H1 (cell line): ENCODE measurements around the gene CWH43. TPM values are rescaled to one million over a fixed set of nuclear protein-coding genes. Genes with fewer than 3 reads are reported as not detected.

Experiments
- BRCA1 ChIP-seq: IDR thresholded peaks from 2 replicates; pipeline ENCODE4 v1.6.1; 2012; ENCODE audit warnings: low read depth, low read length, improper control_type of control experiment
- CHD7 ChIP-seq: fragments of 300-600 bp; sonication (generic); IDR thresholded peaks from 2 replicates; pipeline ENCODE4 v1.7.1; 2012; ENCODE audit warnings: low read length, moderate library complexity, mild to moderate bottlenecking, inconsistent platforms; ENCODE audit not compliant: insufficient replicate concordance
- CREB1 ChIP-seq: IDR thresholded peaks from 2 replicates; pipeline ENCODE4 v1.6.1; 2012; ENCODE audit warnings: inconsistent platforms
- JUN ChIP-seq: IDR thresholded peaks from 2 replicates; pipeline ENCODE4 v1.6.1; 2011; ENCODE audit warnings: low read depth, mild to moderate bottlenecking, improper control_type of control experiment, low read length
- POLR2AphosphoS5 ChIP-seq: IDR thresholded peaks from 2 replicates; pipeline ENCODE4 v1.6.1; 2011; ENCODE audit warnings: low read depth, low read length
- RAD21 ChIP-seq, 2 experiments: IDR thresholded peaks in 1 of 2; conservative IDR thresholded peaks in 1 of 2; 2 replicates each; pipeline ENCODE4 v1.6.1; 2011; ENCODE audit warnings: low read depth in 2 of 2, low read length in 2 of 2, improper control_type of control experiment in 1 of 2, inconsistent platforms in 1 of 2, mild to moderate bottlenecking in 1 of 2, moderate library complexity in 1 of 2
- SIN3A ChIP-seq, 2 experiments: IDR thresholded peaks in 1 of 2; conservative IDR thresholded peaks in 1 of 2; 2 replicates each; pipeline ENCODE4 v1.6.1; 2011 to 2012; ENCODE audit warnings: low read length in 2 of 2, improper control_type of control experiment in 1 of 2, low read depth in 1 of 2, mild to moderate bottlenecking in 1 of 2
- SIRT6 ChIP-seq: IDR thresholded peaks from one replicate; pipeline ENCODE4 v1.7.1; 2012; ENCODE audit warnings: low read length, inconsistent platforms
- TEAD4 ChIP-seq: IDR thresholded peaks from 2 replicates; pipeline ENCODE4 v1.6.1; 2012; ENCODE audit warnings: low read depth, low read length, inconsistent platforms, mixed read lengths
- polyA plus RNA-seq, 7 experiments: library from polyadenylated mRNA; depleted of rRNA in 3 of 7; stranded (reverse) in 5 of 7; unstranded in 2 of 7; fragments of >200 nt in 5 of 7; fragments of 200-250 nt in 2 of 7; gene quantifications; 1 replicate in 5 of 7; 2 replicates in 1 of 7; 4 replicates in 1 of 7; pipeline versions ENCODE4 v1.2.1 to v1.2.3, GENCODE V29; 2011 to 2013; ENCODE audit warnings: missing spikeins in 2 of 7, mixed read lengths in 2 of 7
- total RNA-seq: library from RNA; stranded (reverse); fragmentation: NEBNext Ultra II Directional; extraction: Animal tissue kit (Norgen Biotek cat#: 25700); gene quantifications from 2 replicates; pipeline ENCODE4 v1.2.1, GENCODE V29; 2021

CWH43 gene
- total and polyA plus RNA-seq, 2 of the 8 experiments (the other 6 are each of a cell fraction or from before 2014, with no cell fraction given), result not detected

GRCh38 chr4:48991357-48991756 is 5.3 kb downstream of the CWH43 start (continued):
- no peak for TF ChIP-seq CHD7
- no peak for TF ChIP-seq SIN3A (conservative IDR thresholded peaks at IDR 0.05 in 1 of 2, IDR thresholded peaks at IDR 0.05 in 1 of 2; ENCODE audit: low read depth in 1 of 2, low read length in 2 of 2)
- no peak for TF ChIP-seq RAD21 (IDR thresholded peaks at IDR 0.05 in 1 of 2, conservative IDR thresholded peaks at IDR 0.05 in 1 of 2; ENCODE audit: low read depth in 2 of 2, low read length in 2 of 2)
- no peak for TF ChIP-seq TEAD4
- no peak for TF ChIP-seq BRCA1
- no peak for TF ChIP-seq SIRT6
- TF ChIP-seq POLR2AphosphoS5, result no peak
- TF ChIP-seq CREB1, result no peak
- no peak for TF ChIP-seq JUN
